Activated T-helper 17 cell treated with anti-CD3 and anti-CD28 coated beads, Interleukin-2, amount 50 U/mL, for 72 hours (primary cell): ENCODE measurements around the gene RFTN1. TPM values are rescaled to one million over a fixed set of nuclear protein-coding genes. Genes with fewer than 3 reads are reported as not detected.

ENCODE experiments used
- ATAC-seq: fragments of 150-1000 bp; cut with Tn5 transposase; replicated peaks from 2 replicates; pipeline ENCODE4 v1.10.0; 2021; ENCODE audit warnings: mild to moderate bottlenecking, moderate library complexity
- H3K27ac Mint-ChIP-seq: one replicate; pipeline ENCODE4 v1.8.0; 2022; ENCODE audit warnings: mixed read lengths
- H3K27me3 Mint-ChIP-seq: one replicate; pipeline ENCODE4 v1.8.0; 2022; ENCODE audit warnings: mixed read lengths
- H3K36me3 Mint-ChIP-seq: one replicate; pipeline ENCODE4 v1.8.0; 2022; ENCODE audit warnings: low read depth, mild to moderate bottlenecking, mixed read lengths
- H3K4me1 Mint-ChIP-seq: one replicate; pipeline ENCODE4 v1.8.0; 2022; ENCODE audit warnings: mixed read lengths
- H3K4me3 Mint-ChIP-seq: one replicate; pipeline ENCODE4 v1.8.0; 2022; ENCODE audit warnings: mild to moderate bottlenecking, mixed read lengths
- H3K9me3 Mint-ChIP-seq: one replicate; pipeline ENCODE4 v1.8.0; 2022; ENCODE audit warnings: mixed read lengths
- total RNA-seq, 2 donors: library from RNA; stranded (reverse); gene quantifications; one replicate each; pipeline ENCODE4 v1.2.3, GENCODE V29; 2022

The RFTN1 gene
- total RNA-seq, 2 donors from 2014 or later, result 112 to 139 TPM

DNA sequence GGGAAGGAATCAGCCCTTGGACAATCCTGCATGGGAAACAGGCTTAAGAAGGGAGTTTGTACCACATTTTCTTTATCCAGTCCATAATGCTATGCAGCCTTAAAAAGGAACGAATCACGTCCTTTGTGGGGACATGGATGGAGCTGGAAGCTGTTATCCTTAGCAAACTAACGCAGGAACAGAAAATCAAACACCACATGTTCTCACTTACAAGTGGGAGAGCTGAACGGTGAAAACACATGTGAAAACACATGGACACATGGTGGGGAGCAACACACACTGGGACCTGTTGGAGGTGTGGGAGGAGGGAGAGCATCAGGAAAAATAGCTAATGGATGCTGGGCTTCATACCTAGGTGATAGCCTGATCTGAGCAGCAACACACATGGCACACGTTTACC is 178.2 kb downstream of the RFTN1 start:
- Mint-ChIP-seq H3K27me3 (no peaks in the 10 kb centered on the region), H3K36me3 (peaks cover 87% of the 10 kb centered on the region), H3K9me3 (no peaks in the 10 kb centered on the region), H3K4me1 (peaks cover 40% of the 10 kb centered on the region), H3K27ac (peak overlapping the region; percentile 83), H3K4me3 (no peak overlapping the region)
- no peak for ATAC-seq

DNA sequence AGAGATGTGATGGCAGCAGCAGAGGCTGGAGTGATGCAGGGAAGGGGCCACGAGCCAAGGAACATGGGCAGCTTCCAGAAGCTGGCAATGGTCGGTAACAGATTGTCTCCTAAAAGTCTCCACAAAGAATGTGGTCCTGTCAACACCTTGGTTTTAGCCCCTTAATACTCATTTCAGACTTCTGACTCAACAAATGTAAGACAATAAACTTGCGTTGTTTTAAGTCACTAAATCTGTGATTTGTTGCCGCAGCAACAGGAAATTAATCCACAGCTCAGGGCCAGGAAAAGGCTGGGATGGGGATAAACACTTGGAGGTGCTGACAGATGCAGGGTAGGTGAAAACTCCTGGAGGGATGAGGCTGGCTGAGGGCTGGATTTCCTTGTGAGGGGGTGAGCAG is 178.6 kb downstream of the RFTN1 start:
- Mint-ChIP-seq H3K27ac (peak overlapping the region; percentile 83), H3K4me3 (no peak overlapping the region), H3K27me3 (no peaks in the 10 kb centered on the region), H3K9me3 (no peaks in the 10 kb centered on the region), H3K4me1 (peaks cover 36% of the 10 kb centered on the region), H3K36me3 (peaks cover 87% of the 10 kb centered on the region)
- no peak for ATAC-seq

DNA sequence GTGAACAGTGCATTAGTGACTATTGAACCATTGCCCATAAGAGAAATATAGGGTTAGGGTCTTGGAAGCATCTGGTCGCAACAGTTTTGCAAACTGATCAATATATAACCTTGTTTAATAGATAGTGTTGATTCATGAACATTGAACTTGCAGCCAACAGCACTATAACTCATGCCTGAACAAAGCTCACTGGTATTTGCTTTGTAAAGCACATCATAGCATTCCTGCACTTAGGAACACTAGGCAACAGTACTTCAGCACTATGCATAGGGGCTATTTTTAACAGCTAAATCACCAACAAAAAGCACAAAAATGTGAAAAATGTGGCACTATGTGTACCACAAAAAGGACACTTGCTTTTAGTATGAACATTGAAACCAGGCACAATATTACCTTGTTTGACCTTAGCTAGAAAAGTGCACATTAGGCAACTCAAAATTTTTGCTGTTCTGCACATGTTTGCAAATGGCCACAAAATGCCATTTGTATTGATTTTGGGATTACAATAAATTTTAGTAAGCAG is 180.5 kb downstream of the RFTN1 start:
- ATAC-seq, result no peak
- Mint-ChIP-seq H3K9me3 (no peaks in the 10 kb centered on the region), H3K36me3 (peaks cover 90% of the 10 kb centered on the region), H3K4me3 (no peak overlapping the region), H3K27ac (peak overlapping the region; percentile 8), H3K4me1 (peaks cover 21% of the 10 kb centered on the region), H3K27me3 (no peaks in the 10 kb centered on the region)

DNA sequence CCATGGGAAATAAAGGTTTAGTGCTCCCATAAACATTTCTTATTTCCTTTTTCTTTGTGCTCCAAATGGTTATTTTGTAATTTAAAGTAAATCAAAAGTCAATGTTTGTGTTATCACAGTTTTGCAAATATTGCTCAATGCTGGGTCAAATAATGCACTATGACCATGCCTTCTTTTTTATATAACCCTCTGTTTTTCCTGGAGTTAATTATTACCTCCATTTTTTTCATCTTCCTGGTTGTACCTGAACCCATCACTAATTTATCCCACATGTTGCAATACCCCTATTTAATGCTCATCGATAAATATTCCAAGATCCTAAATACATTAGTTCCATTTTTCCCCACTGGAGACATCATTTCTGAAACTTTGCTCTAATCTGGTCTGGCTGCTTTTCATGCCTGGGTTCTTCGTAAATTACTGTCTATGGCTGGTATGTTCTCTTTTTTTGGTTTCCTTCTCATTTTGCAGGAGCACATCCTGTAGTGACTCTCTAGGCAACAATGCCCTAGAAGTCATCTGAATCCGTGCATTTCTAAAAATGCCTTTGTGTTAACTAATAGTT is 182.1 kb downstream of the RFTN1 start:
- no peaks in the 10 kb centered on the region for H3K9me3 Mint-ChIP-seq
- no peaks in the 10 kb centered on the region for H3K27me3 Mint-ChIP-seq
- no peak overlapping the region for H3K4me3 Mint-ChIP-seq
- ATAC-seq, result no peak
- H3K4me1 Mint-ChIP-seq, result peaks cover 17% of the 10 kb centered on the region
- H3K36me3 Mint-ChIP-seq, result peaks cover 95% of the 10 kb centered on the region
- peak overlapping the region; percentile 8 for H3K27ac Mint-ChIP-seq

DNA sequence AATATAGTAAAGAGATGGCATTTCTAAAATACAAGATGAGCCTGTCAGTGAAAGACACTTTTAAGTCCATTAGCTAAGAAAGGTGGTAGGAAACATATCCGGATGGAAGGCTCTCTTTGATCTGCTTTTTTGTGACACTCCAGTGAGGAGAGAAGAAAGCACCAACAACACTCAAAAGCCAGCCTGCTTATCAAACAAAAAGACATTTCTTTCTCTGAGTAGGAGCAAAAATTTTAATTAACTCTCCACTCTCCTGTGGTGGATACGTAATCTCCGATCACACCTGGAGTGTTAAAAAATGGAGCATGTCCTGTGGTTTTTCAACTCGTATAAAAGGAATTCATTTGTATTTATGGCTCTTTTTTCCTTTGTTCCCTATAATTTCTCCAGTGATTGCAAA is 183.1 kb downstream of the RFTN1 start:
- Mint-ChIP-seq H3K36me3 (peaks cover 99% of the 10 kb centered on the region), H3K27me3 (no peaks in the 10 kb centered on the region), H3K4me1 (peaks cover 14% of the 10 kb centered on the region), H3K27ac (peak overlapping the region; percentile 33), H3K9me3 (no peaks in the 10 kb centered on the region), H3K4me3 (no peak overlapping the region)
- ATAC-seq, result no peak

DNA sequence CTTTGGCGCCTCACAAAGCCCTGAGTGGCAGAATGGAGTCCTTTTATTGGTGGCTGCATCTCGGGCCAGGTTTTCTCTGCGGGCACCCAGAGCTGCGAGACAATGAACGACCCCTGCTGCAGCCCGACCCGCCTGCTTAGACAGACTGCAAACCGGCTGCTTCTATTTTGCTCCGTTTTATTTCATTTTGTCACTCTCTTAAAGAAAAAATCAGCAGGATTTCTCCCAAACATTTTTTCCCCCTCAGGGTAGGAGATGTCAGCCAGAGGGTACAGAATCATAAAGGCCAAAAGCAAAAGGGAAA is 183.7 kb downstream of the RFTN1 start:
- Mint-ChIP-seq H3K27me3 (no peaks in the 10 kb centered on the region), H3K4me3 (no peak overlapping the region), H3K36me3 (peaks cover 99% of the 10 kb centered on the region), H3K4me1 (peaks cover 14% of the 10 kb centered on the region), H3K27ac (peak overlapping the region; percentile 47), H3K9me3 (no peaks in the 10 kb centered on the region)
- no peak for ATAC-seq

DNA sequence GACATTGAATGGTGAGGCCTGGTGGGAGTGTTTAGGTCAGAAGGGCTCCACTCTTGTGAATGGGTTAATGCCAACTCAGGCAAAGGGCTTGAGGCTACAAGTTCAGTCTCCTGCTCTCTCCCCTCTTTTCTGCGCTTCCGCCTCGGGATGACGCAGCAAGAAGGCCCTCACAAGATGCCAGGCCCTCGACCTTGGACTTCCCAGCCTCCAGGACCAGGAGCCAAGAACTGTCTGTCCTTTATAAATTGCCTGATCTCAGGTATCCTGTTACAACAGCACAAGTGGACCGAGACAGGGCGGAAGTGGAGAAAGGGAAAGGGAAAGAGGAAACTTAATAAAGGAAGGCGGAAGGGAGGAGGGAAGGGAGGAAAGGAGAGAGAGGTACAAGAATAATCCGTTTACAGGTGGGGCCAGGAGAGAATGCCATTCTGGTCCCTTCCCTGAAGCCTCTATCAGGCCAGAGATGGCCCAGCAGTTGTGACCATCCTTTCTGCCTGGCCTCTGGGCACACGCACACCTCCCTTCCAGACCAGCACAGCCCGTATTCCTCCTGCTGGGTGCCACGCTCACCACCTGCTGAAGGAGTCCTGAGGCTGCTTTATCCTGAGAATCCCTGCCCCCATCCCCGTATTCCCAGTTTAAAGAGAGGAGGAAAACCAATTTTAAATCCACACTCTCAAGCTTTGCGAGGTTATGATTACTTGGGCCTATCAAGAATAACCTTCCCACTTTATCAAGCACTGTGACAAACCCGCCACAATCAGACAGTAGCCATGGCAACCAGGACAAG is 184.3 kb downstream of the RFTN1 start:
- H3K4me3 Mint-ChIP-seq, result no peak overlapping the region
- H3K4me1 Mint-ChIP-seq, result peaks cover 10% of the 10 kb centered on the region
- peaks cover 99% of the 10 kb centered on the region for H3K36me3 Mint-ChIP-seq
- ATAC-seq, result no peak
- H3K9me3 Mint-ChIP-seq, result no peaks in the 10 kb centered on the region
- no peaks in the 10 kb centered on the region for H3K27me3 Mint-ChIP-seq
- peak overlapping the region; percentile 47 for H3K27ac Mint-ChIP-seq

DNA sequence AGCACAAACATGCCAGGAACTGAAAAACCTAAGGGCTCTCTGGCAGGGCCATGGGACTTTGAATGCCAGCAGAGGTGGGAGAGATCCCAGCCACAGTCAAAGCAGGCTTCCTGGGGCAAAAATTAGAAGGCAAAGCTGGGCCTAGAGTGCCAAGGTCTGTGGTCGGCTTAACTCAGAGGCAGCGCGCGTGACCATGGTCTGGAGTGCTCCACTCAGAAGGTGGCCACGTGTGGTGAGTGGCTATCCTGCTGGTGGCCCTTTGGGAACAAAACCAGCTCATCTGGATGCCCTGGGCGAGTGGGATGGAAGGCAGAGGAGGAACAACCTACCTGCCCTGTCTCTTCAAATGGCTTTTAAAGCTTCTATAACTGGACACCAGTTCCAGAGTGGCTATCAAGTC is 185.4 kb downstream of the RFTN1 start:
- H3K9me3 Mint-ChIP-seq, result no peaks in the 10 kb centered on the region
- no peak for ATAC-seq
- peaks cover 100% of the 10 kb centered on the region for H3K36me3 Mint-ChIP-seq
- no peaks in the 10 kb centered on the region for H3K27me3 Mint-ChIP-seq
- H3K4me3 Mint-ChIP-seq, result no peak overlapping the region
- peak overlapping the region; percentile 47 for H3K27ac Mint-ChIP-seq
- peaks cover 10% of the 10 kb centered on the region for H3K4me1 Mint-ChIP-seq

DNA sequence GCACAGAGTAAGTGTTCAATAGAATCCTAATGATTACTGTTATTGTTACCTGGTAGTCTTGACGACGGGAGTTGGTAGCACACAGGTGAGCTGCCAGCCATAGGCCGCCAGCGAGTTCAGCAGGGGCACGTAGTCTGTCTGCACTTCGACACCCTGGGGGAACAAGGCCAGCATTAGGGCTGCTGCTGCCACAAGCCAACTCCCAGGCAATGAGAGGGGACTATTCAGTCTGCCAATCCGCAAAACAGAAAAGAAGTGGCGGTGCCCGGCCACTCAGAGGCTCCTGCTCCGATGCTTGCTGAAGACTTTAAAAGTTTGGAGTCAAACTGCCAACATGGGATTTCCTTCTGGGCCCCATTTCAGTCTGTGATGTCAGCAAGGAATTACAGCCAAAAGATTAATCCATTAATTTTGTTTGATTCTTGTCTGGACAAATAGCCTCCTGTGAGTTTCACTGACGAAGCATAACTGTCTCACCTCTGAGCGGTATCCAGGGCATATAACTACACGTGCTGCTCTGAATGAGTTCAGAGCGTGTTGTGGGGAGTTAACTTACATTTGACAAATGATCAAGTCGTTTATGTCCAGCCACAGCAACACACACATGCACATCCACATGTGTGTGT is 186.7 kb downstream of the RFTN1 start:
- H3K9me3 Mint-ChIP-seq, result no peaks in the 10 kb centered on the region
- peak overlapping the region; percentile 70 for H3K27ac Mint-ChIP-seq
- peaks cover 10% of the 10 kb centered on the region for H3K4me1 Mint-ChIP-seq
- H3K27me3 Mint-ChIP-seq, result no peaks in the 10 kb centered on the region
- H3K36me3 Mint-ChIP-seq, result peaks cover 100% of the 10 kb centered on the region
- no peak overlapping the region for H3K4me3 Mint-ChIP-seq
- no peak for ATAC-seq

DNA sequence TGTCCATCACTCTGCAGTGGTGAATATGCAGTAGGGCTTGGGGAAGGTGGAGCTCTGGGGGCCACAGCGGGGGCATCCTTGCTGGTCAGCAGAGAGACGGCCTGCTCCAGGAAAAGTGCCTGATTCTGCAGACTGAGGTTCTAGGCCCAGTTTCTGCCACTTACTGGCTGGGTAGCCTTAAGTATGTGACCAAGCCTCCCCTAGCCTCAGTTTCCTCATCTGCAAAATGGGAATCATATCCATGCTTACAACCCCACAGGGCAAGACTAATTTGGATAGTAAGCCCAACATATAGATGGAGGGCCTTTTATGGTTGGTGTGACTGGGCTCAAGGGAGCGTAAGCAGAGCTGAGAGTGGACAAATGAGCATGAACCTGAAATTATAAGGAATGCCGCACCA is 187.6 kb downstream of the RFTN1 start:
- ATAC-seq, result no peak
- H3K27me3 Mint-ChIP-seq, result no peaks in the 10 kb centered on the region
- no peak overlapping the region for H3K4me3 Mint-ChIP-seq
- H3K36me3 Mint-ChIP-seq, result peaks cover 100% of the 10 kb centered on the region
- peaks cover 9% of the 10 kb centered on the region for H3K4me1 Mint-ChIP-seq
- H3K9me3 Mint-ChIP-seq, result no peaks in the 10 kb centered on the region
- H3K27ac Mint-ChIP-seq, result peak overlapping the region; percentile 70

DNA sequence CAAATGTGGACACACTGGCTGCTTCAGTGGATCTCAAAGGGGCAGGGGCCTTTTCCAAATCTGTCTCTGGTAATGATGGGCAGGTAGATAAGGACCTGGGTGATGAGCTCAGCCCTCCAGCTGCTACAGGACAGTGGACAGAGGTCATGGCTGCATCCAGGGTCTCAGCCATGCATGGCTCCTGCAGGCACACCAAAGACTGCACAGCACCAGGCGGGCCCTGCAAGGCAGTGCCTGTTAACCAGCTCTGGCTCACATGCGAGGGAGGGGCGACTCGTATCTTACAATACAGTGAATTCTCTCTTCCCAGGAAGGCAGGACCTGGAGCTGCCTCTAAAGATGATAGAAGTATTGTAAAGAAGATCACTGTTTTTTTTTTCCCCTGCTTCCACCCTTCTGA is 189.8 kb downstream of the RFTN1 start:
- H3K36me3 Mint-ChIP-seq, result peaks cover 100% of the 10 kb centered on the region
- H3K4me3 Mint-ChIP-seq, result no peak overlapping the region
- ATAC-seq, result no peak
- no peak overlapping the region for H3K27ac Mint-ChIP-seq
- no peaks in the 10 kb centered on the region for H3K9me3 Mint-ChIP-seq
- H3K27me3 Mint-ChIP-seq, result no peaks in the 10 kb centered on the region
- peaks cover 25% of the 10 kb centered on the region for H3K4me1 Mint-ChIP-seq

DNA sequence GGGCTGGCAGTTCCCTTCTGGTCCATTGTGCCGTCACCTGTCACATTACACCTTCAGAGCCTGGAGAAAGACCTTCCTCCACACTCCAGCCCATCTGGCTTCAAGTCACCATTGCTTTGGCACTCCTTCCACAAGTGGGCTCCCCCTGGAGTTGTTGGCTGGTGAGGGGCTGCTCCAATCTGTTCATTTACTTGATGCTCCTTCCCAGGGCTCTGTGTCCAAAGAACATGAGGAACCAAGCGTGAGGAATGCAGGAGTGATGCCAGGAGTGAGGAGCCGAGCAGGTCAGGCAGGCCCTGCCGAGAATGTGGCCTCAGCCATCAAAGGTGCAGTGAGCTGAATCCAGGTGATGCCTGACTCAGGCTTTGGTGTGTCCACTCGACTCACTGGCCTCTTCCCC is 191.3 kb downstream of the RFTN1 start:
- Mint-ChIP-seq H3K36me3 (peaks cover 100% of the 10 kb centered on the region), H3K27ac (peak overlapping the region; percentile 73), H3K9me3 (no peaks in the 10 kb centered on the region), H3K27me3 (no peaks in the 10 kb centered on the region), H3K4me3 (no peak overlapping the region), H3K4me1 (peaks cover 28% of the 10 kb centered on the region)
- ATAC-seq, result no peak

DNA sequence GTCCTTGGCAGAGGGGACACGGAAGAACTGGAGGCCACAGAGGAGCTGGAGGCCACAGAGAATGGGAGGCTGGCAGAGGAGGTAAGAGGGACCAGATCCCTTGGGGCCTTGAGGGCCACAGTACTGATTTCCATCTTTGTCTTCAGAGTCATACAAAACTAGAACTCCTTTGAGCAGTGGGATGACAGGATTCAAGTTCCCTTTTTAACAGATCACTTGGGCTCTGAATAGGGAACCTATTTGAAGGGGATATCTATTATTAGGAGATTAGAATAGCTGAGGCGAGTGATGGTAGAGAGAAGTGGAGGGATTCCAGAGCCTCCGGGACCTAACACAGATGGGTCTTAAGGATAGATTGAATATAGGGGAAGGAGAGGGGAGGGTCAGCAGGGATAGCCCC is 192.8 kb downstream of the RFTN1 start:
- ATAC-seq, result no peak
- no peaks in the 10 kb centered on the region for H3K9me3 Mint-ChIP-seq
- H3K27me3 Mint-ChIP-seq, result no peaks in the 10 kb centered on the region
- H3K4me1 Mint-ChIP-seq, result peaks cover 37% of the 10 kb centered on the region
- no peak overlapping the region for H3K4me3 Mint-ChIP-seq
- peak overlapping the region; percentile 73 for H3K27ac Mint-ChIP-seq
- peaks cover 100% of the 10 kb centered on the region for H3K36me3 Mint-ChIP-seq

DNA sequence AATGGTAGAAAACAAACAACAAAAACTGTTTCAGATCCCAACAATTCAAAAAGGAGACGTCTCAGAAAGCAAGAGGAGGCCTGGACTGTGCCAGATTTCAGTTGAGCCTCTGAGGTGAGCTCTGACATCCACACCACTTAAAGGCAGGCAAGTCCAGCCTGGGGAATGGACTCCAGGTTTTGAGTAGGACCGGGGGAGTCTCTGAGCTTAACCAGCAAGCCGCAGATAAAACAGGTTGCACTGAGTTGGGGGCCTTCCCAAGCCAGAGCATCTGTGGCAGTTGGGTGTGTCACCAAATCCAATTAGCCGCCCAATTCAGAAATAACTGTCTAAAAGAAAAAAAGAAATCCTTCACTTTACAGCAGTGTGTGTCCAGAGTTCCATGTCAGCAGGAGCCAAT is 193.8 kb downstream of the RFTN1 start:
- H3K27ac Mint-ChIP-seq, result peak overlapping the region; percentile 88
- H3K4me1 Mint-ChIP-seq, result peaks cover 36% of the 10 kb centered on the region
- no peaks in the 10 kb centered on the region for H3K9me3 Mint-ChIP-seq
- ATAC-seq, result no peak
- peaks cover 100% of the 10 kb centered on the region for H3K36me3 Mint-ChIP-seq
- H3K4me3 Mint-ChIP-seq, result peak overlapping the region; percentile 63
- no peaks in the 10 kb centered on the region for H3K27me3 Mint-ChIP-seq

DNA sequence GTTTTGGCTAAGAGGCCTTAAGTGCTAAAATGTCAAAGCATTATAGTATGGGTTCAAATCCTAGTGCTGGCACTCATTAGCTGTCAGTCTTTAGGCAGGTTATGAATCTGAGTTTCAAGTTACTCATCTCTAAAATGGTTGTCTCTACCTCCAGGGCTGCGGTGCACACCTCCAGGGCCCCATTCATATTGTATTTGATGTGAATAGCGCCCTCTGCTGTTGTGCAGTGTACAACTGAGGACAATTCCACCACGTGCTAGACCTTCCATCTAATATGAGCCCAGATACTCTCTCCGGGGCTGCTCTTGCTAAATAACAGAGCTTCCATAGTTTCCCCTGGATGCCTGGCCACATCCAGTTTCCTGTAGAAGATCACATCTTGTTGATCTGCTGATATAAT is 194.2 kb downstream of the RFTN1 start:
- H3K36me3 Mint-ChIP-seq, result peaks cover 100% of the 10 kb centered on the region
- ATAC-seq, result peak; percentile 97
- H3K9me3 Mint-ChIP-seq, result no peaks in the 10 kb centered on the region
- H3K27ac Mint-ChIP-seq, result peak overlapping the region; percentile 88
- H3K27me3 Mint-ChIP-seq, result no peaks in the 10 kb centered on the region
- peak overlapping the region; percentile 63 for H3K4me3 Mint-ChIP-seq
- peaks cover 36% of the 10 kb centered on the region for H3K4me1 Mint-ChIP-seq
